ENCODE data around the gene PPP1R12B.

GRCh38 chr1:202561726-202562443, 213.4 kb downstream of the PPP1R12B start:
- no peak for TF ChIP-seq CTCF (conservative IDR thresholded peaks at IDR 0.05; ENCODE audit: low read depth, low read length)
- no peak for TF ChIP-seq EZH2 (IDR thresholded peaks at IDR 0.05; ENCODE audit: borderline replicate concordance, low read depth, low read length, poor library complexity, severe bottlenecking)

All from A673 (cell line).